ENCODE data around the gene KIF21B. TPM values are rescaled to one million over a fixed set of nuclear protein-coding genes. Genes with fewer than 3 reads are reported as not detected.

Gene KIF21B
- total RNA-seq, 4 donors from 2014 or later = 0.82 to 3.2 (median 2.1) TPM

DNA sequence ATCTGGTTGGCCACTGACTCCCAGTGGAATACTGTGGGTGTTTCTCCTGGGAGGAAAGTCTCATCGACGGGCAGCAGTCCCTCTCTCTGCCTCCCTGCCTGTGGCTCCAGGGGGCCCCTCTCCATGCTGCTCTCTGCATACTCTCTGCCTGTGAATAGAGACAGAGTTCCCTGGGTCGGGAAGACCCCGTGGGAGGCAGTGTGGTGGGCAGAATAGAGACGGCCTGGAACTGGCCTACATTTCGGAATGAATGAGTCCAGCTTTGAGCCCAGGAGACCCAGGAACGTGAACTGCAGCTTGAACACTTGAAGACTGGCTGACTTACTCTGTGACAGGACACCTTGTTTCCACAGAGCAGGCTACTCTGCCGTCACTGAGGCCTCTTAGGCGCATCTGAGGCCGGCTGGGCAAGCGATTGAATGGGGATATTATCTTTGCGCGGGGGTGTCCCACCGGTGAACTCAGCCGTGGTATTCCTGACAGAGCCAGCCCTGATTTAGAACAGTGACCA lies 64.0 kb downstream of the KIF21B start:
- TF ChIP-seq, protein P1, sequence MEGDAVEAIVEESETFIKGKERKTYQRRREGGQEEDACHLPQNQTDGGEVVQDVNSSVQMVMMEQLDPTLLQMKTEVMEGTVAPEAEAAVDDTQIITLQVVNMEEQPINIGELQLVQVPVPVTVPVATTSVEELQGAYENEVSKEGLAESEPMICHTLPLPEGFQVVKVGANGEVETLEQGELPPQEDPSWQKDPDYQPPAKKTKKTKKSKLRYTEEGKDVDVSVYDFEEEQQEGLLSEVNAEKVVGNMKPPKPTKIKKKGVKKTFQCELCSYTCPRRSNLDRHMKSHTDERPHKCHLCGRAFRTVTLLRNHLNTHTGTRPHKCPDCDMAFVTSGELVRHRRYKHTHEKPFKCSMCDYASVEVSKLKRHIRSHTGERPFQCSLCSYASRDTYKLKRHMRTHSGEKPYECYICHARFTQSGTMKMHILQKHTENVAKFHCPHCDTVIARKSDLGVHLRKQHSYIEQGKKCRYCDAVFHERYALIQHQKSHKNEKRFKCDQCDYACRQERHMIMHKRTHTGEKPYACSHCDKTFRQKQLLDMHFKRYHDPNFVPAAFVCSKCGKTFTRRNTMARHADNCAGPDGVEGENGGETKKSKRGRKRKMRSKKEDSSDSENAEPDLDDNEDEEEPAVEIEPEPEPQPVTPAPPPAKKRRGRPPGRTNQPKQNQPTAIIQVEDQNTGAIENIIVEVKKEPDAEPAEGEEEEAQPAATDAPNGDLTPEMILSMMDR (IDR thresholded peaks at IDR 0.05; ENCODE audit: low read depth) = no peak

DNA sequence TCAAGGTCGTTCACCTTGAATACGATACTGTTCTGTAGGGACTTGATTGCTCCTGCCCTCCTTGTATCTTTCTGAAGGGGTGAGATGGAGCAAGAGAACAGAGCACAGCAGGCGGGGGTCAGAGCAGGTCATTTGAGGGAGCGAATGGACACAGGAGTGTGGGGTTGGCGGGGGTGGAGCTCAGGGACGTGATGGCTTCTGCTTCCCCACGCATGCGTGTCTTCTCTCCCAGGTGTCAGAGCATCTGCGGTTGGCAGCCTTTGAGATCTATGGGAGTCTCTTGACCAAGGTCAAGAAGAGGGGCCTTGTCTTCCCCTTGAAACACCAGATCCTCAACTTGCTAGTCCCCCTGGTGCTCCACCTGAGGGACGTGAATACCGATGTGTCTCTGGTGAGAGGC lies 64.9 kb downstream of the KIF21B start:
- TF ChIP-seq, protein P1 (IDR thresholded peaks at IDR 0.05; ENCODE audit: low read depth) = no peak

DNA sequence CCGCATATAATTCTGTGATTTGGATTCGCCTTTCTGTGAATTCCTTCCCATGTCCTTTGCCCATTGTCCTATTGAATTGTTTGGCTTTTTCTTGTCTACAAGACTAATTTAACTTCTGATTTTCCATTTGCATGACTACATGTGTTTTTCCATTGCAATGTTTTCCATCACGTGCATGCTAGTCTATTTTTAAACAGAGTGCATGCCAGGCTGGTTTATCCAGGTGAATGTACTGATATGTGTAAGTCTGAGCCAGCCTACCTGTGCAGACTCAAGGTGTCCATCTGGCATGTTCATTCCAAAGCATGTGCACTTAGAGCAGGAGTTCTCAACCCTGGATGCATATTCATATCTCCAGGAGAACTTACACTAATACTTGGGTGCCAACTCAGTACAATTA lies 69.1 kb downstream of the KIF21B start:
- TF ChIP-seq, protein P1 (IDR thresholded peaks at IDR 0.05; ENCODE audit: low read depth) = no peak

DNA sequence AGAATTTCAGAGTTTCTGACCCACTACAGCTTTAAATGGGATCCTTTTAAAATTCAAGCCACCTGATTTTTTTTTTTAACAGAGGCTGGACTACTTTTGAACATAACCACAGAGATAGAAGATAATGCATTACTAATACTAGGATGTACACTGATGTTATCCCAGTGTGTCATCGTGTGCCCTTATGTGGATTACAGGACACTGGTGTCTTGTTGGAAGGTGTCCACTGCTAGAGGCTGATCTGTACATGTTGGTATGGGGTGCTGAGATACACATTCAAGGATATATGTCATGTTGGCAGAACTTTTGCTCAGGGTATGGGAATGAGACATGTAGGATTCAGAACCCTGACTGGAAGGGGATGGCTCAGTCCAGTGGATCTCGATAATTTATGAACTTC lies 72.5 kb downstream of the KIF21B start:
- TF ChIP-seq, protein P1 (IDR thresholded peaks at IDR 0.05; ENCODE audit: low read depth) = no peak

DNA sequence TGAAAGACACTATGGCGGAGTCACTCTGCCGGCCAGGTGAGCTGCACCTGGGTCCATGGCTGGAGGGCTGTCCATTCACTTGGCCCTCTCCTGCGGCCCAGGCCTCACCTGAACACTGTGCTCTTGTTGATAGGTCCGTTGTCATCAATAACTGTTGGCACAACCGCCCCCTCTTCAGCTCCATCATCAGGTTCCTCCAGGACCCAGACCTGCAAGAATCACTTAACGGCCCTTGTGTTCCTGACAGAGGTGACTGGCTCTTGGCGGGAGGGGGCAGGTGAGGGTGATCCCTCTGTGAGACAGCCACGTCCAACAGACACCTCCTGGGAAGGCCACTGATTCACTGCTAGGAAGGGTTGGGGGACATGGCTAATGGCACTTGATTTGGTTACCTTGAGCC lies 73.9 kb downstream of the KIF21B start:
- TF ChIP-seq, protein P1 (IDR thresholded peaks at IDR 0.05; ENCODE audit: low read depth) = no peak

DNA sequence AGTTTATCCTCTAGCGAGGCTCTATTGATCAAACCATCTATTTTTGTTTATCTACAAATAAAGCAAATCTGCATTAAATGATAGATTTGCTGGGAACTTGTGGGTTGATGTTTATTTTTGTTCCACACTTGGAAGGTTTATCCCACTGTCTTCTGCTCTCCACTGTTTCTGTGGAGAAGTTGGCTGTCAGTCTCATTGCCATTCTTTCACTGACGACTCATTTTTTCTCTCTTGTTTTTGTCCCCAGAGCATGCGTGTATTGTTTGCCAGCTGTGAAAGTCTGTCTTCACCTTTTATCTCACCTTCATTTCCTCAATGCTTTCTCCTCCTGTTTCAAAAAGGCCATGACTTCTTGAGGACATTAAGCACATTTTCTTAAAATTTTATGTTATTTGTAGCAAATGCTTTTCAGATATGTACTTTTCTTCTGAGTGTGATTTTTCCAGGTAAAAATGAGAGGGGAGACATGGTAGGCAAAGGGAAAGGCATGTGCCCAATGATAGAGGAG lies 76.4 kb downstream of the KIF21B start:
- TF ChIP-seq, protein P1 (IDR thresholded peaks at IDR 0.05; ENCODE audit: low read depth) = no peak

DNA sequence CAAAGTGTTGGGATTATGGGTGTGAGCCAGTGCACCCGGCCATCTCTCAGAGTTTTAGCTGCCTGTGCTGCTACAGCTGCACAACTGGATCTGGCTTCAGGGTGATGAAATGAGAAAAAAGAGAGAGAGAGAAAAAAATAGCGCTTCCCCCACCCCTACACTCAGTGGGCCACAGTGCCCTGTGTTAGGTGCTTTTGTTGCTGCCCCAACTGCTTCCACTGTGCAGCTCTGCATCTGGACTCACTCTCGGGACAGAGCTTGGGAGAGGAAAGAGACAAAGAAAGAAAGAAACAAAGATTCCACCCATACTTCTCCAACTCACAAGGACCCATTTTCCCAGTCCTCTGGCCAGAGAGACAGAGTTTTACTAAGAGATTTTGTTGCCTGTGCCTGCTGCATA lies 78.4 kb downstream of the KIF21B start:
- TF ChIP-seq, protein P1 (IDR thresholded peaks at IDR 0.05; ENCODE audit: low read depth) = no peak
